GM18867 (cell line): ENCODE data around the gene ST6GALNAC3.

ENCODE experiments used
- ATAC-seq: cut with Tn5 transposase; IDR thresholded peaks from one replicate; pipeline ENCODE4 v1.9.1; 2021; ENCODE audit warnings: mild to moderate bottlenecking, moderate library complexity; ENCODE audit not compliant: unreplicated experiment

Gene ST6GALNAC3

DNA sequence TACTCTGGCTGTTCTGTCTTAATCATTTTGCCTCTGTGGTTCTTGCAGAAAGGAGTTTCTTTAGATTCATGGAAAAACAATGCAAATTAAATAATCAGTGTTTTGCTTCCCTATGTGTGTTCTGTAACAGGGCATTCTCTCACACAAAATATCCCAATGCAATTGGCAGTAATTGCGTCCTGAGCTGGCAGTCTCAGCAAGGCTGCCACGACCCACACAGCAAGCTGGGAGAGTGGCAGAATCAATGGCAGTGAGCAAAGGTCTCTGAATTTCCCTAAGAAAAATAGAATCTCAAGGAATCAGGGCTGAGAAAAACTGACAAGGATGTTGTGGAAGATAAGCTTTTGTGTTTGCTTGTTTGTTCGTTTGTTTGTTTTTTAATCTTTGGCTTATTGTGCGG lies 594.6 kb downstream of the ST6GALNAC3 start:
- ATAC-seq = no peak

DNA sequence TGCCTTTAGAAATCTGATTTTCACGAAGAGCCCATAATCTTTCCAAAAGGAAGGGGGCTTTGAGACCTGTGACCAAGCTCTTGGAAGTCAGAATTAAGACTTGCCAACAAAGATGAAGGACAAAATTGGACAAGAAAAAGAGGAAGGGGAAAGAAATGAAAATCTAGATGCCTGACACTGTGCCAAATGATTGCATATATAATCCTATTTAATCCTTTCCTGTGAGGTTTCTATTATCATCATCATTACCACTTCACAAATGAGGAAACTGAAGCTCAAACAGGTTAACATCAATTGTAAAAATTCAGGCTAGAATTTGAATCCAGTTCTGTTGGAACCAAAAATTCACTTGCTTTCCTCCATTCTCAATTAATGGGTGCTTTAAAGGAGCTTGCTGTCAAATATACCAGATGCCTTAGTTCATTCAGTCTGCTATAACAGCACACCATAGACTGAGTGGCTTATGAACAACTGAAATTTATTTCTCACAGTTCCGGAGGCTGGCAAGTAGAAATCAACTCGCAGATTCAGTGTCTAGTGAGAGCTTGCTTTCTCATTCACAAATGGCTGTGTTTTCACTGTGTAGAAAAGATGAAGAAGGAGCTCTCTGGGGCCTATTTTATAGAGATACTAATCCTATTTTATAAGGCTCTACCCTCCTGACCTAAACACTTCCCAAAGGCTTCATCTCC lies 595.2 kb downstream of the ST6GALNAC3 start:
- no peak for ATAC-seq

DNA sequence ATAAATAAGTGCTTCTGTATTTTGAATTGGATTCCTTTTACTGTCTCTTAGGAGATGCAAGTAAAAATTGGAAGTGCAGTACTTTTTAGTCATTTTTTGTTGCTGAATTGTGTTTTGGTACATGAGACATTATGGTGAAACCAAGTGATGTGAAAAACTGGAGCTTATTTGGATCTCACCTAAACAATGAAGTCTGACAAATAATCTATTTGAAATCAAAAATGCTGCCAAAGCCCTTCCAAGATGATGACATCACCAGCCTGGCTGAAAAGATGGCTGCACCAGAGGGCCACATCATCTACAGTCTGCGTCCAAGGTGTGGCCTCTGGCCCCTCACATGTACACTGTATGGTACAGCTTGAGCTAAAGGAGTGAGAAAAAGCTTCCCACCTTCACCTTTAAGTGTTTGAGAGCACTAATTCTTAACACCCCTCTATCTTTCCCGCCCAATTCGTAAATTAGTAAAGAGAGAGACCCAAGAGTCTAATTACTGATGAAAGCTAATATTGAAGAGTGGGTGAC lies 600.2 kb downstream of the ST6GALNAC3 start:
- ATAC-seq = no peak

DNA sequence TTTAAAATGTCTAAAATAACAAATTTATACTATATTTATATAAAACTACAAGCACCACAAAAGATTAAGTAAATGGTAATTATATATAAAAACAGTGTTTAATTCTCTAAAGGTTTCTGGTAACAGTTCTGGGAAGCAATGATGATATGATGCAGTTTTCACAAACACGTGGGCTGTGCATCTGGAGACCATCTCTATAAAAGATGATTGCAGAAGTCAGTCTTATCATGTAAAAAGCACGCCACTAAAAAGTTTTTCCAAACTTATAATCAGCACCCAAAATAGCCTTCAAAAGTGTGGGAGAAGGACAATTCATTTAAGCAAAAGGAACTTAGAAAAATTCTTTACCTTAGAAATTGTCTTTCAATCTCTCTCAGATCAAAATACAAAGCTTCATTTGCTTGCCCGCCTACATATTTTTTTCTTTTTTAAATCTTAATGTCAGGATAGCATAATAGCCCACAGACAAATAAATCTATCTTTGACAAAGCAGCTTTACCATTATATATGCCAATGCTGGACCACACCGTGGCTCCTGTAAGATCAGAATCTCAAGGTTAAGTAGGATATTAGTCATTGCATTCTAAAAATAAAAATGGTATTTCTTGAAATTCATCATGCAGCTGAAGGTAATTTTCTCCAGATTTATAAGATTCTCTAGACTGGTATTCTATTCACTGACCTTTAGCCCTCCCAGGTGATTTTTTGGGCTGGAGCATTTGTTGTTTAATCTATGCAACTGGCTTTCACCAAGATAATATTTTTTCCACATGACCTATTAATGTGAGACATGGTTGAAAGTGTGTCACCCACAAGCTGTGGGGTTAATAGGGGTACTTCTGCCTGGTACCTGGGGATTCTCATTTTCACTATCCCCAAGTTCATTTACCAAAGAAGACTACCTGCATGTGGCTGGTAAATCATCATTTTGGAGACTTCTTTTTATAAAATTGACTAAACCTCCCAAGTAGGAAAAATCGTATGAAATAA lies 603.2 kb downstream of the ST6GALNAC3 start:
- ATAC-seq = peak; percentile 54

DNA sequence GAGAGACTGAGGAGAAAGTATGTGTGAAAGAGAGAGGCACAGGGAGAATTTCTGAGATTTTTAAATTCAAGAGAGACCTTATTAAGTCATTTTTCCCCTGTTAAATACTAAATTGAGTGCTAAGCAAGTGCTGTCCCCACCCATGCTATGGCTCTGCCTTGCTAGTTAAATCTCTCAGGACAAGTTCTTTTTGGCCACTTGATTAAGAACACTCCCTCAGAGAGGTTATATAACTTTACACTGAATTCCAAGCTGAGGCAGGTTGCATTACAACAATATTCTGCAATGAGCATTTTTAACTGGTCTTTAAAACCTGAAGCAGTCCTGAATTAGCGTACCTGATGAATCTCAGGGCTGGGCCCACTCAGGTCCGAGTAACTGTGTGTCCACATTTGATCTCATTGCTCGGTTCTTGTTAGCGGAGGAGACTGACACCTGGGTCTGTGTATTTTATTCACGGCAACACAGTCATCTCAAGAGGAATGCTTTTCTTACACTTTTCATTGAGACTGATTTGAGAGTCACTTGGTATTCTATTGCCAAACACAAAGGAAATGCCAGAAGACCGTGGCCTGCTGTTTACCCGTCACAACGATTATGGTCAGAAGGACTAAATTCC lies 605.1 kb downstream of the ST6GALNAC3 start:
- no peak for ATAC-seq

DNA sequence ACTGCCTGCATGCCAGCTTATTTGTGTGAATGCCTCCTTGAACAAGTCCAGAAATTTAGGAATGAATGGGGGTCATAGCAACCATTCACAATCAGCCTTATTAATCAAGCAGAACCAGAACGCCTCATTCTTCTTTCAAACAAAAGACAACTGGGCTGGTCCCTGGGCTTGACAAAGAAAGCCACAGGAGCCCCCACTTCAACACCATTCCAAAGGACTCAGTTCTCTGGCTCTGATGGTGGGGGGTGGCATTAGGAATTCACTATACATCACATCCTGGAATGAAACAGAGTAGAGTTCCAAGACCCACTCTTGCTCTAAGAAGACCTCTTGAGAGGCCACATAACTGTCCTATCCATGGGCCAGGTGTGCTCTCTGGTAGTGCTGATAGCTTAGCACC lies 606.1 kb downstream of the ST6GALNAC3 start:
- no peak for ATAC-seq

DNA sequence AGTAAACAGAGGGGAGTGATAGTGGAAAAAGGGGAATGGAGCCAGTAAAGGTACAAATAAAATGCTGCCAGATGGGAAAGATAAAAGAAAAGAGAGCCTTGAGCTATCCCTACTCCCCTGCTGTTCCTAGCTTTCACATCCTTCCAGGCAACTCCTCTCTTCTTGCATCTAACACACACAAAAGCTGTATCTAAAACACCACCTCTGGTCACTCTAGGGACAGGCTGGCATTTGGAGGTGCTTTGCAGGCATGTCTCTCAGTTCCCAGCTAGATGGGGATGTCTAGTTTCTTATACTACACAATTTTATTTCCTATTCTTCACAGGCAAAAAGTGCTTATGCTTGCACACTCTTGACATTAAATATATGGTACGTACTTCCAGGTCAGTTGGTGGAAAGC lies 607.6 kb downstream of the ST6GALNAC3 start:
- no peak for ATAC-seq
